Thoracic aorta (tissue), 2 donors: ENCODE measurements around the gene TTLL8. TPM values are rescaled to one million over a fixed set of nuclear protein-coding genes. Genes with fewer than 3 reads are reported as not detected.

Experiments used
- ATAC-seq: fragments of 150-250 bp; one replicate; pipeline ENCODE4 v1.8.0; 2017; ENCODE audit warnings: low read depth; ENCODE audit not compliant: insufficient number of reproducible peaks, low FRiP score
- DNase-seq: peaks from one replicate; pipeline ENCODE4 v3.0.0-alpha.2; 2020; ENCODE audit warnings: low spot score
- H3K27ac ChIP-seq, 2 donors: fragments of 200-600 bp; sonication (generic); 1 replicate in 1 of 2; 2 replicates in 1 of 2; pipeline ENCODE4 v1.5.1; 2016; ENCODE audit warnings: mild to moderate bottlenecking in 2 of 2, moderate library complexity in 2 of 2
- H3K27me3 ChIP-seq: fragments of 200-600 bp; sonication (generic); replicated peaks from 2 replicates; pipeline ENCODE4 v1.6.0; 2016; ENCODE audit warnings: mild to moderate bottlenecking; ENCODE audit not compliant: insufficient read depth
- H3K36me3 ChIP-seq: fragments of 200-600 bp; sonication (generic); one replicate; pipeline ENCODE4 v1.5.1; 2016
- H3K4me1 ChIP-seq, 2 donors: fragments of 200-600 bp; sonication (generic); 1 replicate in 1 of 2; 2 replicates in 1 of 2; pipeline versions ENCODE4 v1.5.1 to v1.6.0; 2016; ENCODE audit warnings: low read depth in 2 of 2, mild to moderate bottlenecking in 1 of 2; ENCODE audit not compliant: control insufficient read depth in 1 of 2
- H3K4me3 ChIP-seq: fragments of 200-600 bp; sonication (generic); 2 replicates; pipeline ENCODE4 v1.5.1; 2016; ENCODE audit warnings: mild to moderate bottlenecking
- H3K9me3 ChIP-seq: fragments of 200-600 bp; sonication (generic); 2 replicates; pipeline ENCODE4 v1.5.1; 2016
- total RNA-seq, 2 donors: library from RNA; depleted of rRNA; stranded (reverse); fragments of >200 nt; gene quantifications; one replicate each; pipeline versions ENCODE4 v1.1.0 to v1.2.3, GENCODE V29; 2016
- TF ChIP-seq, protein P1 (sequence below): fragments of 200-600 bp; sonication (generic); IDR thresholded peaks from one replicate; pipeline ENCODE4 v1.5.1; 2019; ENCODE audit warnings: antibody characterized with exemption

The TTLL8 gene
- total RNA-seq: not detected

DNA sequence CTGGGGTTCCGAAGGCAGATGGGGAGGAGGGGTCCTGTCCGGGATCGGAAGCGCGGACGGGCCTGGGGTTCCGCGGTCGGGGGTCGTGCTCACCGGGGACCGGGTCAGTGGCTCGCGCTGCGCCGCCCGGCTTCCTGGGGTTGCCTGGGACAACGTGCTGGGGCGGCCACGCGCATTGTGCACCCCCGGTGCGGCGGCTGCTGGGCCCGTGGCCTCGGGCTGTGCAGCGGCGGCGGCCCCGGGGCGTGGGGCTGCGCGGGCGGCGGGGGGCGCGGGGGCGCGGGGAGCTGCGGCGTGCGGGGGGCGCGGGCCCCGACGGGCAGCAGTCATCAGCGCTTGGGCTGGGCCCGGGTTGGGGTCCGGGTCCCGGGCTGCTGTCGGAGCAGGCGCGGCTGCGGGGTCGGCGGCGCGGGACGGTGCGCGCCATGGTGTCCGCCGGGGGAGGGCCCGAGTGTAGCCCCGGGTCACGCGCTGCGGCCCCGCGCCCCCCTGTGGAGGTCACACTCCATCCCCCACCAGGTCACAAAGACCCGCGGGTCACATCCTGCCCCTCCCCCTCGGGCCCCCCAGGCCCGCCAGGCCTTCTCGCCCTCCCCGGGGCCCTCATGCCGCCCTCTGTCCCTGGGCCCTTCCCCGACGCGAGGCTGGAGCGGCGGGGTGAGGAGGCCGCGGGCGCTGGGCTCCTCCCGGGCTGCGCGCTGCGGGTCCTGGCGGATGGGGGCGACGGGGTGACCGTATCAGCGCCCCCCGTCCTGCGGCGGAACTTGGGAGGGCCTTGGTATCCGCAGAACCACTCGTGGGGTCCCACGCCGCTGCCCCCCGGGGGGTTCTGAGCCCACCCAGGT lies at the start of gene TTLL8:
TSS of gene TTLL8 (minus strand) at position 238 of the 845 bp plus-strand sequence.
- H3K4me3 ChIP-seq: peak within 1 kb of the TSS; percentile 59
- H3K36me3 ChIP-seq: no peaks in the 10 kb centered on the region
- TF ChIP-seq, protein P1, sequence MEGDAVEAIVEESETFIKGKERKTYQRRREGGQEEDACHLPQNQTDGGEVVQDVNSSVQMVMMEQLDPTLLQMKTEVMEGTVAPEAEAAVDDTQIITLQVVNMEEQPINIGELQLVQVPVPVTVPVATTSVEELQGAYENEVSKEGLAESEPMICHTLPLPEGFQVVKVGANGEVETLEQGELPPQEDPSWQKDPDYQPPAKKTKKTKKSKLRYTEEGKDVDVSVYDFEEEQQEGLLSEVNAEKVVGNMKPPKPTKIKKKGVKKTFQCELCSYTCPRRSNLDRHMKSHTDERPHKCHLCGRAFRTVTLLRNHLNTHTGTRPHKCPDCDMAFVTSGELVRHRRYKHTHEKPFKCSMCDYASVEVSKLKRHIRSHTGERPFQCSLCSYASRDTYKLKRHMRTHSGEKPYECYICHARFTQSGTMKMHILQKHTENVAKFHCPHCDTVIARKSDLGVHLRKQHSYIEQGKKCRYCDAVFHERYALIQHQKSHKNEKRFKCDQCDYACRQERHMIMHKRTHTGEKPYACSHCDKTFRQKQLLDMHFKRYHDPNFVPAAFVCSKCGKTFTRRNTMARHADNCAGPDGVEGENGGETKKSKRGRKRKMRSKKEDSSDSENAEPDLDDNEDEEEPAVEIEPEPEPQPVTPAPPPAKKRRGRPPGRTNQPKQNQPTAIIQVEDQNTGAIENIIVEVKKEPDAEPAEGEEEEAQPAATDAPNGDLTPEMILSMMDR: no peak
- H3K27me3 ChIP-seq: no peaks in the 10 kb centered on the region
- ATAC-seq (no peak), DNase-seq (no peak)
- H3K9me3 ChIP-seq: peaks cover under 1% of the 10 kb centered on the region
- no peak within 1 kb of the TSS for H3K27ac ChIP-seq
- H3K4me1 ChIP-seq: peaks cover 7 to 17% of the 10 kb centered on the region in 2 donors

DNA sequence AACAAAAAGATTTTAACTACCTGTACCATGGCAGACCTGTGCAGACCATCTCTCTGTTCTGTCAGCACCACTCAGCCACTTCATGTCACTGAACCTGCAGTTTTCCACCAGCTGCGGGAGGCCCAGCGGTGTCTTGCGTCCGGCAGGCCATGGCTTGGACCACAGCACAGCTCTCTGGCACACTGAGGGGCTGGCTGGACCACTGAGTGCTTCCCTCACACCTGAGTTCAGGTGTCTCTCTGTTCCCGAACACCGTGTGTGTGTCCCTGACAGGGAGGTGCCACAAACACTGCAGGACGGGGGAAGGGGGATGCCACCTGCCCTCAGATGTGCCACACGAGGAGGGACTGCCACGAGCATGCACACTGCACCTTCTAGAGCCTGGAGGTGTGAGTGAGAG lies 49.4 kb upstream of the TTLL8 start:
- H3K27me3 ChIP-seq: no peaks in the 10 kb centered on the region
- H3K4me3 ChIP-seq: no peak overlapping the region
- peaks cover 5 to 12% of the 10 kb centered on the region in 2 donors for H3K4me1 ChIP-seq
- ATAC-seq: no peak
- no peak for DNase-seq
- no peak overlapping the region for H3K27ac ChIP-seq
- no peaks in the 10 kb centered on the region for H3K36me3 ChIP-seq
- TF ChIP-seq, protein P1: no peak
- no peaks in the 10 kb centered on the region for H3K9me3 ChIP-seq

DNA sequence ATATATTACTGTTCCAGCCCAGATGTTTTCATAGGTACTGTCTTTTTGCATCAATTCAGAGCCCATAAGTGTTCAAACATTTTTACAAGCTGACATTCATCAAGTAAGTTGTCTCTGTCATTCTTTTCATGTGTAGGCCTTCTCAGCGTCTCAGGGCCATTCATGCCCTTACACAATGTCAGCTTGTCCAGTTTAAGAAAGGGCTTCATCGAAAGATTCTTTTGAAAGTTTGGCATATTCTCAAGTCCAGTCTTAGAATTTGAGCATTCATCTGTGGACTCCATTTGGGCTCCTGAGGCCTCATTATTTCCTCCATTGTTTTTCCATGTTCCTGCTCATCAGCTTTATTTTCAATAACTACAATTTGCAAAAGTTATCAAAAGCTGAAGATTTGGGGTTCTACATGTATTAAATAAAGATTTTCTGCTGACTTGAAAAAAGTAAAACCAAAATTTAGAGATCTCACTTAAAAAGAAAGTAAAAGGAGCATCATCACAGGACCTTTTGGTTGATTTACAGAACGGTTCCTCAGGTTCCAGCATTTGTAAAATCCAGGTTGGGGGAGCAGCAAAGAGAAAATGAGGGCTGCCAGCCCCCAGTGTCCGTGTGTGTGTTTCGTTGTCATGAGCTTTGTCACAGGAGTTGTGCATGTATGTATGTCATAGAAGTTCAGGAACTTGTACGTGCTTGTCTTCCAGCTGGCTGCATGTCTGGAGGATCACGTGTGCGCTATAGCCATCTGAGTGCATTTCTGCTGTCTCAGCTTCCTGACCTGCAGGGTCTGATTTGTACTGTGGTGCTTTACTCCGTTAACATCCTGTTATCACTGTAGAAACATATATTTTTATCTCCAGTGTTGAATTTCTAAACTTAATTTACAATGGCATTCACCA lies 47.4 kb upstream of the TTLL8 start:
- no peak for ATAC-seq
- no peaks in the 10 kb centered on the region for H3K9me3 ChIP-seq
- H3K27ac ChIP-seq: no peak overlapping the region
- H3K36me3 ChIP-seq: no peaks in the 10 kb centered on the region
- no peak for DNase-seq
- TF ChIP-seq, protein P1: no peak
- peak overlapping the region; percentile 8 for H3K4me3 ChIP-seq
- no peaks in the 10 kb centered on the region for H3K27me3 ChIP-seq
- H3K4me1 ChIP-seq: no peaks in the 10 kb centered on the region

DNA sequence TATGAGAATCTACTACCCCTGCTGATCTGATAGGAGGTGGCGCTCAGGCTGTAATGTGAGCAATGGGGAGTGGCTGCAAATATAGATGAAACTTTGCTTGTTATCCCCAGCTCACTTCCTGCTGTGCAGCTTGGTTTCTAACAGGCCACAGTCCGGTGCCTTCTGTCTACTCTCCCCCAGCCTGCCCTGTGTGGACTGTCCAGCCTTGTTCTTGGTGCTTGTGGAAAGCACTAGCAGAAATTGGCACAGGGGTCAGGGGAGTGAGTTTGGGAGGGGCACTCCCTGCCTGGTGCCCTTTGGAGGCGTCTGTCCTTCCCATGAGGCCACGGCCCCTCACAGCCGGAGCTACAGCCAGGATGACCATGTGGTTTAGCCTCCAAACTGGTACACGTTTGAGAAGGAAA lies 46.0 kb upstream of the TTLL8 start:
- Histone ChIP-seq H3K9me3 (no peaks in the 10 kb centered on the region), H3K4me1 (no peaks in the 10 kb centered on the region), H3K27me3 (no peaks in the 10 kb centered on the region), H3K4me3 (no peak overlapping the region), H3K36me3 (no peaks in the 10 kb centered on the region), H3K27ac (no peak overlapping the region)
- no peak for DNase-seq
- no peak for ATAC-seq
- TF ChIP-seq, protein P1: no peak

DNA sequence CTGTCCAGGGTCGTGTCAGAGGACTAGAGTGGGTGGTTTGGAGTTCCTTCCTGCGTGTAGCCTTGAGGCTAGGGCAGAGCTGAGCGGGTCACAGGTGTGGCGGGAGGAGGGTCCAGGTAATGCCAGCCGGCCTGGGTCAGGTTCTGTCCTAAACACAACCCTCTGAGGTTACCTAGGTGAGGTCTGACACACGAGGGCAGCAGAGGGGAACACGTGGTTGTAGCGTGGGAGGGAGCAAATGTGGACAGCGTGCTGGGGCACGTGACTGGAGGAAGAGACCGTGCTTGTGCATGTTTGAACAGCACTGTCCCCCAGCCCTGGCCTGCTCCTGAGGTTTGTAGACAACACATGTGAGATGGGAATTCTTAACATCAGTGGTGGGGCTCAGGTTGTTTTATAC lies 44.8 kb upstream of the TTLL8 start:
- H3K36me3 ChIP-seq: no peaks in the 10 kb centered on the region
- no peak overlapping the region for H3K27ac ChIP-seq
- TF ChIP-seq, protein P1: no peak
- ATAC-seq (no peak), DNase-seq (no peak)
- no peaks in the 10 kb centered on the region for H3K27me3 ChIP-seq
- no peaks in the 10 kb centered on the region for H3K4me1 ChIP-seq
- H3K4me3 ChIP-seq: no peak overlapping the region
- no peaks in the 10 kb centered on the region for H3K9me3 ChIP-seq
